GM12892 (cell line): ENCODE measurements around the gene SLC22A3.

Source experiments
- DNase-seq: peaks from one replicate; pipeline ENCODE4 v3.0.0; 2011; ENCODE audit not compliant: insufficient read length
- FAIRE-seq: peaks from 2 replicates; lab custom pipeline; 2011; peaks lifted over from hg19 to GRCh38; lab: Jason Lieb, UNC
- POLR2A ChIP-seq: IDR thresholded peaks from 2 replicates; pipeline ENCODE4 v1.6.1; 2011; ENCODE audit warnings: low read depth, low read length, control low read depth
- POLR2AphosphoS5 ChIP-seq: IDR thresholded peaks from 2 replicates; pipeline ENCODE4 v1.6.1; 2011; ENCODE audit warnings: low read depth, low read length, control low read depth
- TAF1 ChIP-seq: IDR thresholded peaks from 2 replicates; pipeline ENCODE4 v1.6.1; 2011; ENCODE audit warnings: low read depth, mild to moderate bottlenecking, control low read depth, low read length, borderline replicate concordance

Gene SLC22A3

GRCh38 chr6:160421854-160422253 lies 73.7 kb downstream of the SLC22A3 start:
- FAIRE-seq: no peak
- no peak for DNase-seq
- TF ChIP-seq POLR2AphosphoS5 (no peak), TAF1 (no peak), POLR2A (no peak)

- DNase-seq (no peak), FAIRE-seq (no peak)
- no peak for TF ChIP-seq TAF1
- TF ChIP-seq POLR2AphosphoS5: no peak
- TF ChIP-seq POLR2A: no peak
Observed at GRCh38 chr6:160424256-160424655, 76.1 kb downstream of the SLC22A3 start.

GRCh38 chr6:160426136-160426535 lies 78.0 kb downstream of the SLC22A3 start:
- TF ChIP-seq POLR2AphosphoS5: no peak
- TF ChIP-seq POLR2A: no peak
- no peak for TF ChIP-seq TAF1
- no peak for FAIRE-seq
- no peak for DNase-seq

- FAIRE-seq (no peak), DNase-seq (no peak)
- TF ChIP-seq TAF1: no peak
- TF ChIP-seq POLR2A: no peak
- TF ChIP-seq POLR2AphosphoS5: no peak
Observed at GRCh38 chr6:160427312-160428068, 79.3 kb downstream of the SLC22A3 start.

GRCh38 chr6:160428069-160428430 lies 79.9 kb downstream of the SLC22A3 start:
- TF ChIP-seq TAF1 (no peak), POLR2A (no peak), POLR2AphosphoS5 (no peak)
- DNase-seq: no peak
- FAIRE-seq: no peak

- TF ChIP-seq POLR2A: no peak
- TF ChIP-seq TAF1: no peak
- TF ChIP-seq POLR2AphosphoS5: no peak
- FAIRE-seq: no peak
- DNase-seq: no peak
Observed at GRCh38 chr6:160428818-160429619, 80.8 kb downstream of the SLC22A3 start.

GRCh38 chr6:160429620-160429895 lies 81.4 kb downstream of the SLC22A3 start:
- no peak for FAIRE-seq
- no peak for DNase-seq
- no peak for TF ChIP-seq TAF1
- TF ChIP-seq POLR2A: no peak
- no peak for TF ChIP-seq POLR2AphosphoS5

- TF ChIP-seq TAF1 (no peak), POLR2AphosphoS5 (no peak), POLR2A (no peak)
- FAIRE-seq (no peak), DNase-seq (no peak)
Observed at GRCh38 chr6:160430203-160430602, 82.0 kb downstream of the SLC22A3 start.

GRCh38 chr6:160430751-160431150 lies 82.6 kb downstream of the SLC22A3 start:
- FAIRE-seq: no peak
- DNase-seq: no peak
- TF ChIP-seq TAF1: no peak
- TF ChIP-seq POLR2A: no peak
- TF ChIP-seq POLR2AphosphoS5: no peak

- TF ChIP-seq TAF1 (no peak), POLR2AphosphoS5 (no peak), POLR2A (no peak)
- DNase-seq: no peak
- no peak for FAIRE-seq
Observed at GRCh38 chr6:160431226-160431625, 83.0 kb downstream of the SLC22A3 start.

- TF ChIP-seq POLR2A (no peak), TAF1 (no peak), POLR2AphosphoS5 (no peak)
- DNase-seq: no peak
Observed at GRCh38 chr6:160431791-160432404, 83.7 kb downstream of the SLC22A3 start.

More at GRCh38 chr6:160431791-160432404, 83.7 kb downstream of the SLC22A3 start:
- no peak for FAIRE-seq
